ENCODE results near the gene VWF. TPM values are rescaled to one million over a fixed set of nuclear protein-coding genes. Genes with fewer than 3 reads are reported as not detected.

Gene VWF
- total RNA-seq, 6 experiments from 2014 or later = 5.7 to 16.6 (median 9.6) TPM

GRCh38 chr12:6140651-6141447, 16.4 kb upstream of the VWF start:
- H3K27ac ChIP-seq = peak overlapping the region; percentile 62 to 71 (median 64)
- H3K4me3 ChIP-seq = no peak overlapping the region
- DNase-seq (no peak), ATAC-seq (peak; percentile 74 to 81 (median 75))
- H3K9me3 ChIP-seq = no peaks in the 10 kb centered on the region
- TF ChIP-seq POLR2A (IDR thresholded peaks at IDR 0.05) (peak; percentile 35), CTCF (IDR thresholded peaks at IDR 0.05) (no peak)
- WGBS (ENCODE audit: insufficient coverage, low coverage, low lambda C conversion rate, missing lambda C conversion rate) = 44% methylated on average over 7 of the region's 8 CpGs
- intact Hi-C loops (cut with DNase I) = no loop called here
- peaks cover 0 to 9% (median 2%) of the 10 kb centered on the region in 4 donors for H3K4me1 ChIP-seq
- H3K36me3 ChIP-seq = no peaks in the 10 kb centered on the region
- H3K27me3 ChIP-seq = no peaks in the 10 kb centered on the region

GRCh38 chr12:6135071-6135470, 10.6 kb upstream of the VWF start:
- H3K27me3 ChIP-seq = no peaks in the 10 kb centered on the region

GRCh38 chr12:6133642-6134041, 9.2 kb upstream of the VWF start:
- WGBS (ENCODE audit: insufficient coverage, low coverage, low lambda C conversion rate, missing lambda C conversion rate) = 88% methylated on average over 4 of the region's 18 CpGs
- no peak for TF ChIP-seq CTCF (IDR thresholded peaks at IDR 0.05)
- no peak for TF ChIP-seq POLR2A (IDR thresholded peaks at IDR 0.05)
- DNase-seq (no peak), ATAC-seq (no peak)
- intact Hi-C loops (cut with DNase I) = no loop called here
- Histone ChIP-seq H3K27ac (no peak overlapping the region), H3K4me3 (no peak overlapping the region), H3K4me1 (no peaks in the 10 kb centered on the region), H3K36me3 (no peaks in the 10 kb centered on the region), H3K27me3 (no peaks in the 10 kb centered on the region), H3K9me3 (no peaks in the 10 kb centered on the region)

More at GRCh38 chr12:6135071-6135470, 10.6 kb upstream of the VWF start:
- H3K9me3 ChIP-seq = no peaks in the 10 kb centered on the region
- H3K4me1 ChIP-seq = peaks cover 0 to 5% (median 1%) of the 10 kb centered on the region in 4 donors
- WGBS (ENCODE audit: insufficient coverage, low coverage, low lambda C conversion rate, missing lambda C conversion rate) = 37% methylated on average over 2 of the region's 2 CpGs
- H3K27ac ChIP-seq = no peak overlapping the region
- TF ChIP-seq CTCF (IDR thresholded peaks at IDR 0.05) (no peak), POLR2A (IDR thresholded peaks at IDR 0.05) (no peak)
- H3K36me3 ChIP-seq = no peaks in the 10 kb centered on the region
- ATAC-seq (peak in 2 of 4 donors; percentile 36 to 45), DNase-seq (no peak)
- intact Hi-C loops (cut with DNase I) = no loop called here
- no peak overlapping the region for H3K4me3 ChIP-seq

GRCh38 chr12:6132496-6132895, 8.0 kb upstream of the VWF start:
- DNase-seq (no peak), ATAC-seq (no peak)
- no CpG with 5 or more reads among the region's 34 CpGs for WGBS (ENCODE audit: insufficient coverage, low coverage, low lambda C conversion rate, missing lambda C conversion rate)
- Histone ChIP-seq H3K4me3 (no peak overlapping the region), H3K4me1 (no peaks in the 10 kb centered on the region), H3K27me3 (no peaks in the 10 kb centered on the region), H3K9me3 (no peaks in the 10 kb centered on the region), H3K36me3 (no peaks in the 10 kb centered on the region), H3K27ac (no peak overlapping the region)
- intact Hi-C loops (cut with DNase I) = no loop called here
- TF ChIP-seq CTCF (IDR thresholded peaks at IDR 0.05) (no peak), POLR2A (IDR thresholded peaks at IDR 0.05) (no peak)

All from right lobe of liver (tissue), 6 donors.